KBM-7 (cell line): ENCODE results near the gene SPEF2.

Source experiments
- DNase-seq: peaks from one replicate; pipeline ENCODE4 v3.0.0-alpha.2; 2015
- in situ Hi-C: fragments of 300-500 bp; cut with MboI; formaldehyde crosslinking; loops from 2 replicates; pipeline ENCODE4 v1.14.3; 2020; ENCODE audit warnings: low sequenced_read_pairs, low pct_unique_long_range_greater_than_20kb, mixed read lengths

The SPEF2 gene

GRCh38 chr5:35694481-35694880 lies 76.8 kb downstream of the SPEF2 start:
- in situ Hi-C loops: no loop called here

GRCh38 chr5:35698047-35698808 lies 80.6 kb downstream of the SPEF2 start:
- in situ Hi-C loops: no loop called here
- no peak for DNase-seq

More at GRCh38 chr5:35694481-35694880, 76.8 kb downstream of the SPEF2 start:
- DNase-seq: no peak

GRCh38 chr5:35707659-35708058 lies 90.0 kb downstream of the SPEF2 start:
- in situ Hi-C loops: no loop called here
- DNase-seq: no peak

- no peak for DNase-seq
- in situ Hi-C loops: no loop called here
These were observed 92.0 kb downstream of the SPEF2 start for GRCh38 chr5:35709688-35710087.

GRCh38 chr5:35717718-35718117 lies 100.1 kb downstream of the SPEF2 start:
- in situ Hi-C loops: no loop called here
- no peak for DNase-seq

- DNase-seq: no peak
These were observed 118.1 kb downstream of the SPEF2 start for GRCh38 chr5:35735718-35736117.

GRCh38 chr5:35736280-35736679 lies 118.6 kb downstream of the SPEF2 start:
- DNase-seq: peak; percentile 37

More at GRCh38 chr5:35735718-35736117, 118.1 kb downstream of the SPEF2 start:
- in situ Hi-C loops: no loop called here

GRCh38 chr5:35741126-35741716 lies 123.6 kb downstream of the SPEF2 start:
- in situ Hi-C loops: no loop called here
- DNase-seq: no peak

More at GRCh38 chr5:35736280-35736679, 118.6 kb downstream of the SPEF2 start:
- in situ Hi-C loops: no loop called here

GRCh38 chr5:35741971-35742370 lies 124.3 kb downstream of the SPEF2 start:
- in situ Hi-C loops: no loop called here

GRCh38 chr5:35743644-35744043 lies 126.0 kb downstream of the SPEF2 start:
- no peak for DNase-seq
- in situ Hi-C loops: no loop called here

More at GRCh38 chr5:35741971-35742370, 124.3 kb downstream of the SPEF2 start:
- DNase-seq: no peak

GRCh38 chr5:35745193-35745592 lies 127.5 kb downstream of the SPEF2 start:
- in situ Hi-C loops: no loop called here
- DNase-seq: no peak

GRCh38 chr5:35745660-35746059 lies 128.0 kb downstream of the SPEF2 start:
- in situ Hi-C loops: no loop called here
- no peak for DNase-seq

GRCh38 chr5:35752012-35752411 lies 134.3 kb downstream of the SPEF2 start:
- in situ Hi-C loops: no loop called here
- DNase-seq: no peak

GRCh38 chr5:35753500-35753899 lies 135.8 kb downstream of the SPEF2 start:
- in situ Hi-C loops: no loop called here
- DNase-seq: no peak

GRCh38 chr5:35754481-35754880 lies 136.8 kb downstream of the SPEF2 start:
- no peak for DNase-seq
- in situ Hi-C loops: no loop called here

- in situ Hi-C loops: no loop called here
- DNase-seq: no peak
These were observed 138.3 kb downstream of the SPEF2 start for GRCh38 chr5:35755966-35756365.

- DNase-seq: no peak
- in situ Hi-C loops: no loop called here
These were observed 140.6 kb downstream of the SPEF2 start for GRCh38 chr5:35758151-35758724.

- in situ Hi-C loops: no loop called here
These were observed 143.9 kb downstream of the SPEF2 start for GRCh38 chr5:35761541-35761940.

GRCh38 chr5:35762368-35762767 lies 144.7 kb downstream of the SPEF2 start:
- in situ Hi-C loops: no loop called here

More at GRCh38 chr5:35761541-35761940, 143.9 kb downstream of the SPEF2 start:
- no peak for DNase-seq

GRCh38 chr5:35765921-35766320 lies 148.3 kb downstream of the SPEF2 start:
- in situ Hi-C loops: no loop called here
- no peak for DNase-seq

More at GRCh38 chr5:35762368-35762767, 144.7 kb downstream of the SPEF2 start:
- no peak for DNase-seq
